Skin of body (tissue), 2 donors: Measurements from ENCODE around the gene SPTAN1. TPM values are rescaled to one million over a fixed set of nuclear protein-coding genes. Genes with fewer than 3 reads are reported as not detected.
"Not testable (repeated sequence)": the region's sequence is repeated elsewhere in the genome, so short reads cannot be mapped to it uniquely, and the experiment has no call there.

Experiments
- DNase-seq: peaks from one replicate; lab custom pipeline; 2025; lab: John Stamatoyannopoulos, UW
- total RNA-seq: library from RNA; depleted of rRNA; stranded (reverse); fragments of >200 nt; gene quantifications from one replicate; pipeline ENCODE4 v1.2.3, GENCODE V29; 2014

Gene SPTAN1
- total RNA-seq, 1 donor from 2014 or later = 269 TPM

GRCh38 chr9:128631636-128632035 is 79.2 kb downstream of the SPTAN1 start:
- no peak for DNase-seq

- no peak for DNase-seq
These were observed 79.7 kb downstream of the SPTAN1 start for GRCh38 chr9:128632066-128632465.

- no peak for DNase-seq
These were observed 80.1 kb downstream of the SPTAN1 start for GRCh38 chr9:128632486-128632885.

GRCh38 chr9:128633057-128633456 is 80.7 kb downstream of the SPTAN1 start:
- DNase-seq = no peak

GRCh38 chr9:128633601-128634000 is 81.2 kb downstream of the SPTAN1 start:
- no peak for DNase-seq

- DNase-seq = no peak
These were observed 81.7 kb downstream of the SPTAN1 start for GRCh38 chr9:128634111-128634510.

GRCh38 chr9:128634651-128635262 is 82.4 kb downstream of the SPTAN1 start:
- no peak for DNase-seq

GRCh38 chr9:128635266-128636023 is 83.1 kb downstream of the SPTAN1 start:
- peak; percentile 42 for DNase-seq

GRCh38 chr9:128636024-128636390 is 83.6 kb downstream of the SPTAN1 start:
- no peak for DNase-seq

- no peak for DNase-seq
These were observed 84.5 kb downstream of the SPTAN1 start for GRCh38 chr9:128636556-128637530.

GRCh38 chr9:128637656-128638055 is 85.3 kb downstream of the SPTAN1 start:
- DNase-seq = peak; percentile 27

- no peak for DNase-seq
These were observed 86.2 kb downstream of the SPTAN1 start for GRCh38 chr9:128638580-128638979.

GRCh38 chr9:128640603-128641002 is 88.2 kb downstream of the SPTAN1 start:
- DNase-seq = no peak

- DNase-seq = no peak
These were observed 90.4 kb downstream of the SPTAN1 start for GRCh38 chr9:128642675-128643245.

GRCh38 chr9:128643519-128644300 is 91.3 kb downstream of the SPTAN1 start:
- DNase-seq = no peak

GRCh38 chr9:128648206-128648605 is 95.8 kb downstream of the SPTAN1 start:
- not testable (repeated sequence) for DNase-seq

GRCh38 chr9:128651798-128652197 is 99.4 kb downstream of the SPTAN1 start:
- no peak for DNase-seq

GRCh38 chr9:128653908-128654307 is 101.5 kb downstream of the SPTAN1 start:
- DNase-seq = no peak

GRCh38 chr9:128654481-128654880 is 102.1 kb downstream of the SPTAN1 start:
- no peak for DNase-seq

GRCh38 chr9:128656416-128657343 is 104.3 kb downstream of the SPTAN1 start, which contains the start of gene DYNC2I2:
DYNC2I2 (minus strand) TSS chr9:128656847; CDS start chr9:128656726, 121 bp downstream.
- peak; percentile 95 for DNase-seq
